ENCODE measurements around the gene EFTUD2.

The EFTUD2 gene

DNA sequence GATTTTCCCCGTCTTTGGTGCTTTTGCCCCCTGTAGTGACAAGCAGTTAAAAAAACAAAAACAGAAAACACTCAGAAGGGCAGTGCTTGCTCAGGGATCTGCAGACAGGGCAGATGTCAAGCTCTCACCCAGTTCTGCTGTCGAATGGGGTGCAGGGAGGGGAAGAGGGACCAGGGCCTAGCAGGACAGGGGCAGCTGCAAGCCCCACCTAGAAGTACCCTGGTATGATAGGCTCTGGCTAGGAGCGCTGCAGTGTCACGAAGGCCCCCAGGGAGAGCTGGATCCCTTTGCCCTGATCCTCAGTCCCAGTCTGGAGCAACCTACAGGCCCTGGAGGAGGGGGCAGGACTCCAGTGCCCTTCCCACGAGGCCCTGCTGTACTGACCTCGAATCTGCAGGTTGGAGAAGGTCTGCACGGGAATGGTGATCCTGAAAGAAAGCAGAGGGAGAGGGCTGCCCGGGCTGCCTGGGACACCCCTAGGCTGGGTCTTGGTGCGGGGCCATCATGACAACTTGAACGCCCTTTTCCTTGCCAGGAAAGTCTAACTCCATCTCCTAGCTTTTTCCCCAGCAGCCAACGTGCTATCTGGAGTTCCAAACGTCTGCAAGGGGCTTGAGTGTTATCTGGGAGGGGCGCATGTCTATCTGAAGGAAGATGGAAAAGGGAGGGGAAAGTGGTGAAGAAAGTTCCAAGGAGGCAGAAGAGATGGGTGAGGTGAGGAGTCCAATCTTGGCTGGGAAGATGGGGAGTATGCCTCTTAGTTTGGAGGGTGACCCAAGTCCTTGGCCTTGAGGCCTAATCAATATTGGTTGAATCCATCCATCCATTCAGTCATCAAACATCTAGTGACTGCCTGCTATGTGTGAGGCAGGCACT, 11.2 kb upstream of the EFTUD2 start:
- no peak for DNase-seq

DNA sequence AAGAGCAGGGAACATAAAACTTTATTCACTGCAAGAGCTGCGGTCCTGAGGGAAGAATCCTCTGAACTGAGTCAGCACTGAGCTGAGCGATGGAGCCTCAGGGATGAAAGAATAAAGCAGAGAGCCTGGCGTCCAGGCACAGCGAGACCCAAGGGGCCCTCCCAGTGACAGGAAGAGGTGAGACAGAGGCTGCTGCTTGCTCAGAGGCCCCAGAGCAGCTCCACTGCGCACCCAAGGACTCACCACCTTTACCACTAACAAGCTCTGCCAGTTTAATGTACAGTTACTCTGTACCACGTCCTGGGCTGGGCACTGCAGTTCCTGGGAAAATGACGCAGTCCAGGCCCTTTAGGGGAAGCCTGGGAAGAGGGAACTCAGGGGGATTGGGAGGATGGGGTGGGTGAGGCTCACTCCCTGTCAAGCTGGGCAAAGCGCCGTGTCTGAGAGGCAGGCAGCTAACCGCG, 10.5 kb upstream of the EFTUD2 start:
- DNase-seq: no peak

DNA sequence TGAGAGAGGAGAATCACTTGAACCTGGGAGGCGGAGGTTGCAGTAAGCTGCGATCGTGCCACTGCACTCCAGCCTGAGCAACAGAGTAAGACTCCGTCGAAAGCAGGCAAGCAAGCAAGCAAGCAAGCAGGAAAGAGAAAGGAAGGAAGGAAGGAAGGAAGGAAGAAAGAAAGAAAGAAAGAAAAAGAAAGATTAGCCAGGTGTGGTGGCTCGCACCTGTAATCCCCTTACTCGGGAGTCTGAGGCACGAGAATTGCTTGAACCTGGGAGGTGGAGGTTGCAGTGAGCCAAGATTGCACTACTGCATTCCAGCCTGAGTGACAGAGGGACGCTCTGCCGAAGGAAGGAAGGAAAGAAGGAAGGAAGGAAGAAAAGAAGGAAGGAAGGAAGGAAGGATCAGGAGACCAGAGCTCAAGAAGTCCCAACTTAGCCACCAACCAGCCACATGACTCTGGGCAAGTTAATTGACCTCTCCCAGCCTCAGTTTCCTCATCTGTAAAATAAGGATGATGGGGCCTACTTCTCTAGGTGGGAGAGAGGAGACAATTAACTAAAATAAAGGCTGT, 9.6 kb upstream of the EFTUD2 start:
- no peak for DNase-seq

- no peak for DNase-seq
Measured at GRCh38 chr17:44907729-44908470, 8.7 kb upstream of the EFTUD2 start.

- no peak for DNase-seq
Measured at GRCh38 chr17:44906763-44907728, 7.8 kb upstream of the EFTUD2 start.

GRCh38 chr17:44906010-44906646, 6.9 kb upstream of the EFTUD2 start:
- DNase-seq: no peak

DNA sequence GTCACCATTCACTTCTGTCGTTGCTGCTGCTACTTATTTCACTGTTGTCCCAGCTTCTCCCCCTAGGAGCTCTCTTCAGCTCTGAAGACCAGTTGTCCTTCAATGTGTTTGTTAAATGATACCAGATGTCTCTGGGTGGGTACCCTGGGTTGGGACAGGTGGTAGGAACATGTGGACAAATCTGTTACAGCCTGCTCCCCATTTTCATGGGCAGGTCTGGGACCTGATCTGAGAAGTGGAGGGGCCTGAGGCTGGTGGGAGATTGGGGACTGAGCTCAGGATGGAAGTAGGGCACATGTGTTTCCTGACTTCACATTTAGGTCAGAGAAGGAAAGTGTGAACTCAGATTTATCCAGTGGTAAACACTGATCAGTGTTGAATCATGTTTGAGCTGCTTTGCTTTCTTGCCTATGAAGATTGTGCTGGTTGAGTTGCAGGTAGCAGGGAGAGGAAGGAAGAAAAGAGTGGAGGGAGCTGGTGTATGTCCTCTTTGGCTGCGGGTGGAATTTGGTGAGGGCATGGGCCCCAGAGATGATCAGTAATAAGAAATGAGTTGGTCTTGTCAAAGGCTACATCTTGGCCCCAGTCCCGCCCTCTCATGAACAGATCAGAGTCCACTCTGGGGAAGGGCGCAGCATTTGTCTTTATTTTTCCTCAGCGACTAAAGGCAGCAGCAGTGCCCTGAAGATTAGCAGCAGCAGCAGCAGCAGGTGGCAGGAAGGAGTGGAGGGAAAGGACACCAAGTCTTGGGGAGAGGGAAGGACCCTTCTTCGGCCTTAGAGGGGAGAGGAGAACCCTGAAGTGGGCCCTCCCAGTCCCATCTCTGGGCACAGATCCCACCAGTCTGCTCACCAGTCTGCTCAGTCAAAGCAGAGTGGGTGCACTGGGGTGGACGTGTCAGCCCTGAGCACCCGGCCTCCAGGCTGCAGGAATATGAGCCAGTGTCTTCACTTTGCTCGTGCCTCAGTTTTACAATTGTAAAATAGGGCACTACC, 6.1 kb upstream of the EFTUD2 start:
- DNase-seq: no peak

DNA sequence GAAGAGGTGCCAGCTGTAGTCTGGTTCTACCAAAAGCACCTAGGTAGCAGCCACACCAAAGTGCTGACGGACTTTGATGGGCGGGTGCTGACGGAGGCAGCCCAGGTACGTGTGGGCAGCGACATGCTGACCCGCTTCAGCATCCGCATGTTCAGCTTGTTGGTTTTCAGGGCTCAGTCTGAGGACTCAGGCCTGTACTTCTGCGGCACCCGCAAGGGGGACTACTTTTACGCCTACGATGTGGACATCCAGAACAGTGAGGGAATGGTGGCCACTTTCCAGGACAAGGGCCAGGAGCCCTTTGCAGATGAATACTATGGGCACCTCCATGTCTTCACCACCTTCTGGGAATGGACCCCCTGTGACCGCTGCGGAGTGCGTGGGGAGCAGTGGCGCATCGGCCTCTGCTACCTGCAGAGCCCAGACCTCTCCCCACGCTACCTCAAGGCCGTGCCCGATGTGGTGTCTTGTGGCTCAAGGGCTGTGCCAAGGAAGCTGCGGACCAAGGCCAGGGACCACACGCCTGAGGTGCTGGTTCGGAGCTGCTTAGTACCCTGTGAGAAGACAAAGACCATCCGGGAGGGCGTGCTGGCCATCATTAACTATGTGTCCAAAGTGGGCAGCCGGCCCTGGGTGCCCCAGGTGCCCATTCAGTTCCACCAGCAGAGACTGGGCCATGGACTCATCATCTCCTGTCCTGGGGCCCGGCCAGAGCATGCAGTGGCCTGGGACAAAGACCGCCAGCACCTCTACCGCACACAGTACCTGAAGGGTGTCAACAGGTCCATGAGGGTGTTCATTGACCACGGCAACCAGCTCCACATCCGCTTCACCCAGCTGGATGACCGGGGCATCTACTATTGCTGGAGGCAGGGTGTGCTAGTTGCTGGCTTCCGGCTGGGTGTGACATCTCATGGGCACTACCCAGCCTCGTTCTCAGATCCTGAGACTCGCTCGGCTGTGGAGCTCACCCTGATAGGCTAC, 5.0 kb upstream of the EFTUD2 start:
- DNase-seq: no peak

GRCh38 chr17:44903012-44903685, 3.9 kb upstream of the EFTUD2 start:
- DNase-seq: no peak

DNA sequence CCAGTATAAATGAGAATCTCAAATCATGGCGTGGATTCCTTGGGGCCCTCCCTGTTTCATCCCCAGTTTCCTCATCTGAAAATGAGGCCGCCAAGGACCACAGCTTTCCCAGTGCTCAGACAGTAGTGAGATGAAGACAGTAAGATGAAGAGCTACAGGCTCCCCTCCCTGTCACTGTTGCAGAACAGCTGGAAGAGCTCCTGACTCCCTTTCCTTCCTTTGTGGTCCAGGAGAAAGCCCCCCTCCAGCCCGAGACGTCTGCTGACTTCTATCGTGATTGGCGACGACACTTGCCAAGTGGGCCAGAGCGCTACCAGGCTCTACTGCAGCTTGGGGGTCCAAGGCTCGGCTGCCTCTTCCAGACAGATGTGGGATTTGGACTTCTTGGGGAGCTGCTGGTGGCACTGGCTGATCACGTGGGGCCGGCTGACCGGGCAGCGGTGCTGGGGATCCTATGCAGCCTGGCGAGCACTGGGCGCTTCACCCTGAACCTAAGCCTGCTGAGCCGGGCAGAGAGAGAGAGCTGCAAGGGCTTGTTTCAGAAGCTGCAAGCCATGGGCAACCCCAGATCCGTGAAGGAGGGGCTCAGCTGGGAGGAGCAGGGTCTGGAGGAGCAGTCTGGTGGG, 3.0 kb upstream of the EFTUD2 start:
- DNase-seq: no peak

- DNase-seq: no peak
Measured at GRCh38 chr17:44901411-44901921, 2.2 kb upstream of the EFTUD2 start.

GRCh38 chr17:44900894-44901293, 1.6 kb upstream of the EFTUD2 start:
- no peak for DNase-seq

- DNase-seq: no peak
Measured at GRCh38 chr17:44898768-44899073, 524 bp downstream of the EFTUD2 start.

- no peak for DNase-seq
Measured at GRCh38 chr17:44894642-44895041, 4.6 kb downstream of the EFTUD2 start.

GRCh38 chr17:44892250-44892649, 7.0 kb downstream of the EFTUD2 start:
- DNase-seq: no peak

- no peak for DNase-seq
Measured at GRCh38 chr17:44889003-44889402, 10.2 kb downstream of the EFTUD2 start.

DNA sequence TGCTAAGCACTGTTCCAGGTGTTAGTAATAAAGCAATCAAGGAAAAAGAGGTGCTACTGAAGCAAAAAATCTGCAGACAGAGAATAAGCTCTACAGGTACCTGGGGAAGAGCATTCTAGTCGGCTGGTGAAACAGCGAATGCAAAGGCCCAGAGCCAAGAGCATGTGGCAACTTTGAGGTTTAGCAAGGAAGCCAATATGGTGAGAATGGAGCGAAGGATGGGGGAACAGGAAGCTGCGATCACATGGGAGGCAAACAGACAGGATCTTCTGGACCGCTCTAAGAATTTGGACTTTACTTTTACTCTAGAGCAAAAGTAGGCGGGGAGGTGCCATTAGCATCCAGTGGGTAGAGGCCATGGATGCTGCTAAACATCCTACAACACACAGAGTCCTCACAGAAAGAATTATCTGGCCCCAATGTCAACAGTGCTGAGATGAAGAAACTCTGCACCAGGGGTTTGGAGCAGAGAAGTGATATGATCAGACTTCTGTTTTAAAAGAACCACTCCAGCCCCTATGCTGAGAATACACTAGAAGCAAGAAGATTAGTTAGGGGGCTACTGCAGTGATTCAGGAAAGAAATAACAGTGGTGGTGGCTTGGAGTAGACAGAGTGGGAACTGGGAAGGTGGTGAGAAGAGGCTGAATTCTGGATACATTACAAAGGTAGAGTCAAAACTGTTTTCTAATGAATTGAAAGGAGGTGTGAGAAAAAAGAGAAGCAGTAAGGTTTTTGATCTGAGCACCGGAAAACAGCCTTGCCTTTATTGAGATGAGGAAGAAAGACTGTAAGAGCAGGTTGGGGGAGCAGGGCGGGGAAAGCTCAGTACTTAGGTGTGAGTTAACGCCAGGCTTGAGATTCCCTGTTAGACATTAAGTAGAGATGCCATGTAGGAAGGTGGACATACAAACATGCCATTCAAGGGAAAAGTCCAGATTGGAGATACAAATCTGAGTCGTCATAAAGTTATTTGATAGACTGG, 11.0 kb downstream of the EFTUD2 start:
- DNase-seq: no peak

Data from NCI-H748 treated with DMSO at 0.1 percent for 48 hours (cell line).